Breast epithelium (tissue), 3 donors: ENCODE results near the gene PIP4K2C.

ENCODE experiments used
- POLR2A ChIP-seq: fragments of 450-650 bp; IDR thresholded peaks from one replicate; pipeline ENCODE4 v1.6.1; 2016; ENCODE audit warnings: antibody characterized with exemption, mild to moderate bottlenecking, moderate library complexity
- TF ChIP-seq, protein P1 (sequence below), 3 donors: fragments of 450-650 bp; IDR thresholded peaks; one replicate each; pipeline ENCODE4 v1.5.1; 2016 to 2017; ENCODE audit warnings: antibody characterized with exemption in 3 of 3, mild to moderate bottlenecking in 3 of 3, moderate library complexity in 3 of 3

GRCh38 chr12:57552835-57553313, 38.1 kb upstream of the PIP4K2C start:
- TF ChIP-seq POLR2A = no peak
- TF ChIP-seq, protein P1, sequence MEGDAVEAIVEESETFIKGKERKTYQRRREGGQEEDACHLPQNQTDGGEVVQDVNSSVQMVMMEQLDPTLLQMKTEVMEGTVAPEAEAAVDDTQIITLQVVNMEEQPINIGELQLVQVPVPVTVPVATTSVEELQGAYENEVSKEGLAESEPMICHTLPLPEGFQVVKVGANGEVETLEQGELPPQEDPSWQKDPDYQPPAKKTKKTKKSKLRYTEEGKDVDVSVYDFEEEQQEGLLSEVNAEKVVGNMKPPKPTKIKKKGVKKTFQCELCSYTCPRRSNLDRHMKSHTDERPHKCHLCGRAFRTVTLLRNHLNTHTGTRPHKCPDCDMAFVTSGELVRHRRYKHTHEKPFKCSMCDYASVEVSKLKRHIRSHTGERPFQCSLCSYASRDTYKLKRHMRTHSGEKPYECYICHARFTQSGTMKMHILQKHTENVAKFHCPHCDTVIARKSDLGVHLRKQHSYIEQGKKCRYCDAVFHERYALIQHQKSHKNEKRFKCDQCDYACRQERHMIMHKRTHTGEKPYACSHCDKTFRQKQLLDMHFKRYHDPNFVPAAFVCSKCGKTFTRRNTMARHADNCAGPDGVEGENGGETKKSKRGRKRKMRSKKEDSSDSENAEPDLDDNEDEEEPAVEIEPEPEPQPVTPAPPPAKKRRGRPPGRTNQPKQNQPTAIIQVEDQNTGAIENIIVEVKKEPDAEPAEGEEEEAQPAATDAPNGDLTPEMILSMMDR (IDR thresholded peaks at IDR 0.05) = no peak
